GM19438 (cell line): ENCODE results near the gene EIPR1.

Experiments
- ATAC-seq: cut with Tn5 transposase; IDR thresholded peaks from one replicate; pipeline ENCODE4 v1.9.1; 2021; ENCODE audit warnings: low read depth; ENCODE audit not compliant: unreplicated experiment

Gene EIPR1

GRCh38 chr2:3277748-3278520, 99.7 kb downstream of the EIPR1 start:
- no peak for ATAC-seq

- no peak for ATAC-seq
Measured at GRCh38 chr2:3277050-3277747, 100.4 kb downstream of the EIPR1 start.

GRCh38 chr2:3272761-3273160, 104.9 kb downstream of the EIPR1 start:
- ATAC-seq, result no peak

GRCh38 chr2:3270095-3270478, 107.5 kb downstream of the EIPR1 start:
- ATAC-seq, result no peak

- no peak for ATAC-seq
Measured at GRCh38 chr2:3269425-3270094, 108.1 kb downstream of the EIPR1 start.

GRCh38 chr2:3268705-3269029, 109.0 kb downstream of the EIPR1 start:
- no peak for ATAC-seq

GRCh38 chr2:3267869-3268704, 109.5 kb downstream of the EIPR1 start:
- ATAC-seq, result no peak

- ATAC-seq, result no peak
Measured at GRCh38 chr2:3266925-3267867, 110.4 kb downstream of the EIPR1 start.

GRCh38 chr2:3265981-3266924, 111.4 kb downstream of the EIPR1 start:
- ATAC-seq, result no peak

GRCh38 chr2:3265471-3265870, 112.1 kb downstream of the EIPR1 start:
- no peak for ATAC-seq

- no peak for ATAC-seq
Measured at GRCh38 chr2:3264010-3264744, 113.4 kb downstream of the EIPR1 start.

GRCh38 chr2:3263487-3263886, 114.1 kb downstream of the EIPR1 start:
- no peak for ATAC-seq

GRCh38 chr2:3262437-3263388, 114.9 kb downstream of the EIPR1 start:
- ATAC-seq, result no peak

- no peak for ATAC-seq
Measured at GRCh38 chr2:3261511-3261910, 116.1 kb downstream of the EIPR1 start.

GRCh38 chr2:3260959-3261358, 116.7 kb downstream of the EIPR1 start:
- no peak for ATAC-seq

GRCh38 chr2:3257826-3258225, 119.8 kb downstream of the EIPR1 start:
- no peak for ATAC-seq

- ATAC-seq, result no peak
Measured at GRCh38 chr2:3257166-3257565, 120.5 kb downstream of the EIPR1 start.
